HL-60 (cell line): ENCODE results near the gene TAS2R60.

Experiments used
- POLR2AphosphoS5 ChIP-seq: IDR thresholded peaks from 2 replicates; pipeline ENCODE4 v1.6.1; 2012; ENCODE audit warnings: low read depth
- TF ChIP-seq, protein P1 (sequence below): IDR thresholded peaks from one replicate; pipeline ENCODE4 v1.5.1; 2011; ENCODE audit warnings: low read length, control low read depth, inconsistent platforms; ENCODE audit not compliant: insufficient read depth

GRCh38 chr7:143462045-143462444 lies 18.8 kb downstream of the TAS2R60 start:
- TF ChIP-seq, protein P1, sequence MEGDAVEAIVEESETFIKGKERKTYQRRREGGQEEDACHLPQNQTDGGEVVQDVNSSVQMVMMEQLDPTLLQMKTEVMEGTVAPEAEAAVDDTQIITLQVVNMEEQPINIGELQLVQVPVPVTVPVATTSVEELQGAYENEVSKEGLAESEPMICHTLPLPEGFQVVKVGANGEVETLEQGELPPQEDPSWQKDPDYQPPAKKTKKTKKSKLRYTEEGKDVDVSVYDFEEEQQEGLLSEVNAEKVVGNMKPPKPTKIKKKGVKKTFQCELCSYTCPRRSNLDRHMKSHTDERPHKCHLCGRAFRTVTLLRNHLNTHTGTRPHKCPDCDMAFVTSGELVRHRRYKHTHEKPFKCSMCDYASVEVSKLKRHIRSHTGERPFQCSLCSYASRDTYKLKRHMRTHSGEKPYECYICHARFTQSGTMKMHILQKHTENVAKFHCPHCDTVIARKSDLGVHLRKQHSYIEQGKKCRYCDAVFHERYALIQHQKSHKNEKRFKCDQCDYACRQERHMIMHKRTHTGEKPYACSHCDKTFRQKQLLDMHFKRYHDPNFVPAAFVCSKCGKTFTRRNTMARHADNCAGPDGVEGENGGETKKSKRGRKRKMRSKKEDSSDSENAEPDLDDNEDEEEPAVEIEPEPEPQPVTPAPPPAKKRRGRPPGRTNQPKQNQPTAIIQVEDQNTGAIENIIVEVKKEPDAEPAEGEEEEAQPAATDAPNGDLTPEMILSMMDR = no peak
- TF ChIP-seq POLR2AphosphoS5 = no peak
